Gastrocnemius medialis (tissue), 4 donors: ENCODE measurements around the gene ATP2C2. TPM values are rescaled to one million over a fixed set of nuclear protein-coding genes. Genes with fewer than 3 reads are reported as not detected.

Source experiments
- ATAC-seq, 2 donors: fragments of 150-250 bp; one replicate each; pipeline ENCODE4 v1.9.1; 2016
- DNase-seq, 2 donors: peaks; one replicate each; pipeline ENCODE4 v3.0.0-alpha.2; 2019
- H3K27ac ChIP-seq, 4 donors: fragments of 200-600 bp; sonication (generic); 1 replicate in 1 of 4; 2 replicates in 3 of 4; pipeline ENCODE4 v1.5.1; 2016 to 2018; ENCODE audit warnings: mild to moderate bottlenecking in 2 of 4, moderate library complexity in 1 of 4
- H3K27me3 ChIP-seq, 3 donors: fragments of 200-600 bp; sonication (generic) in 2 of 3; 1 replicate in 1 of 3; 2 replicates in 2 of 3; pipeline versions ENCODE4 v1.5.1 to v1.6.0; 2016 to 2019; ENCODE audit warnings: mild to moderate bottlenecking in 1 of 3, moderate library complexity in 1 of 3
- H3K36me3 ChIP-seq, 2 donors: fragments of 200-600 bp; sonication (generic) in 1 of 2; one replicate each; pipeline ENCODE4 v1.5.1; 2017 to 2018
- H3K4me1 ChIP-seq, 2 donors: fragments of 200-600 bp; sonication (generic) in 1 of 2; one replicate each; pipeline ENCODE4 v1.5.1; 2016 to 2017; ENCODE audit warnings: mild to moderate bottlenecking in 2 of 2
- H3K4me3 ChIP-seq, 4 donors: fragments of 200-600 bp; sonication (generic) in 3 of 4; 1 replicate in 1 of 4; 2 replicates in 3 of 4; pipeline ENCODE4 v1.5.1; 2016 to 2019; ENCODE audit warnings: mild to moderate bottlenecking in 2 of 4
- H3K9me3 ChIP-seq, 3 donors: fragments of 200-600 bp; sonication (generic) in 2 of 3; 1 replicate in 1 of 3; 2 replicates in 2 of 3; pipeline ENCODE4 v1.5.1; 2016 to 2019
- CTCF ChIP-seq, 5 experiments: fragments of 450-650 bp in 3 of 5; fragments of 200-600 bp in 2 of 5; sonication (generic) in 2 of 5; IDR thresholded peaks in 4 of 5; conservative IDR thresholded peaks in 1 of 5; 1 replicate in 4 of 5; 2 replicates in 1 of 5; pipeline ENCODE4 v1.5.1; 2016 to 2019; ENCODE audit warnings: antibody characterized with exemption in 5 of 5, mild to moderate bottlenecking in 3 of 5, moderate library complexity in 3 of 5
- POLR2A ChIP-seq, 2 donors: fragments of 450-650 bp; IDR thresholded peaks; one replicate each; pipeline ENCODE4 v1.6.1; 2017; ENCODE audit warnings: antibody characterized with exemption in 2 of 2, mild to moderate bottlenecking in 2 of 2, moderate library complexity in 2 of 2
- in situ Hi-C, 4 donors: fragments of 200-750 bp; cut with MboI; loops; one replicate each; pipeline versions ENCODE4 v1.15.0 to v1.8.0; 2017; ENCODE audit warnings: low sequenced_read_pairs in 4 of 4
- intact Hi-C: fragments of 100-400 bp; cut with DNase I; formaldehyde crosslinking; loops from one replicate; pipeline ENCODE4 v1.15.1; 2023; ENCODE audit warnings: low total_unique reads
- total RNA-seq, 4 donors: library from RNA; depleted of rRNA; stranded (reverse); fragments of >200 nt; gene quantifications; one replicate each; pipeline versions ENCODE4 v1.1.0 to v1.2.3, GENCODE V29; 2016

The ATP2C2 gene
- total RNA-seq, 4 donors from 2014 or later = 0.44 TPM; not detected in 3

- Histone ChIP-seq H3K27me3 (no peaks in the 10 kb centered on the region), H3K4me3 (no peak overlapping the region), H3K36me3 (peaks cover 0 to 21% of the 10 kb centered on the region in 2 donors), H3K27ac (no peak overlapping the region), H3K4me1 (no peaks in the 10 kb centered on the region), H3K9me3 (no peaks in the 10 kb centered on the region)
- intact Hi-C loops (no loop called here), in situ Hi-C loops (loop anchor here in 2 of 4 donors (25.0 kb wide), 2 partner anchors 199 to 524 kb away; partner anchors contain the start of genes NECAB2 (in 2 of the 2), OSGIN1 (in 2 of the 2) and WFDC1 (in 2 of the 2))
- ATAC-seq = no peak
- TF ChIP-seq CTCF (IDR thresholded peaks at IDR 0.05 in 4 of 5, conservative IDR thresholded peaks at IDR 0.05 in 1 of 5) (no peak), POLR2A (IDR thresholded peaks at IDR 0.05) (no peak)
- DNase-seq = no peak
These were observed 118.4 kb downstream of the ATP2C2 start for GRCh38 chr16:84486551-84487235.

- ATAC-seq = no peak
- H3K36me3 ChIP-seq = peaks cover 0 to 21% of the 10 kb centered on the region in 2 donors
- no peak overlapping the region for H3K27ac ChIP-seq
- TF ChIP-seq CTCF (IDR thresholded peaks at IDR 0.05 in 4 of 5, conservative IDR thresholded peaks at IDR 0.05 in 1 of 5) (no peak), POLR2A (IDR thresholded peaks at IDR 0.05) (no peak)
- no peaks in the 10 kb centered on the region for H3K27me3 ChIP-seq
- H3K4me3 ChIP-seq = no peak overlapping the region
- no peak for DNase-seq
- no peaks in the 10 kb centered on the region for H3K9me3 ChIP-seq
- no peaks in the 10 kb centered on the region for H3K4me1 ChIP-seq
- intact Hi-C loops (no loop called here), in situ Hi-C loops (loop anchor here in 2 of 4 donors (25.0 kb wide), 2 partner anchors 200 to 525 kb away; partner anchors contain the start of genes NECAB2 (in 2 of the 2), OSGIN1 (in 2 of the 2) and WFDC1 (in 2 of the 2))
These were observed 119.0 kb downstream of the ATP2C2 start for GRCh38 chr16:84487358-84487757.

GRCh38 chr16:84489131-84489530 is 120.8 kb downstream of the ATP2C2 start:
- no peak for DNase-seq
- H3K27me3 ChIP-seq = no peaks in the 10 kb centered on the region
- no peak for TF ChIP-seq CTCF (IDR thresholded peaks at IDR 0.05 in 4 of 5, conservative IDR thresholded peaks at IDR 0.05 in 1 of 5)
- no peak for TF ChIP-seq POLR2A (IDR thresholded peaks at IDR 0.05)
- H3K4me3 ChIP-seq = no peak overlapping the region
- no peak overlapping the region for H3K27ac ChIP-seq
- in situ Hi-C loops (loop anchor here in 2 of 4 donors (25.0 kb wide), 2 partner anchors 202 to 527 kb away; partner anchors contain the start of genes NECAB2 (in 2 of the 2), OSGIN1 (in 2 of the 2) and WFDC1 (in 2 of the 2)), intact Hi-C loops (no loop called here)
- no peak for ATAC-seq
- no peaks in the 10 kb centered on the region for H3K4me1 ChIP-seq
- peaks cover 0 to 32% of the 10 kb centered on the region in 2 donors for H3K36me3 ChIP-seq
- no peaks in the 10 kb centered on the region for H3K9me3 ChIP-seq

- Histone ChIP-seq H3K36me3 (peaks cover 0 to 48% of the 10 kb centered on the region in 2 donors), H3K27ac (no peak overlapping the region), H3K4me3 (no peak overlapping the region), H3K4me1 (no peaks in the 10 kb centered on the region), H3K9me3 (no peaks in the 10 kb centered on the region), H3K27me3 (no peaks in the 10 kb centered on the region)
- no peak for DNase-seq
- TF ChIP-seq CTCF (IDR thresholded peaks at IDR 0.05 in 4 of 5, conservative IDR thresholded peaks at IDR 0.05 in 1 of 5) = no peak
- TF ChIP-seq POLR2A (IDR thresholded peaks at IDR 0.05) = no peak
- intact Hi-C loops (no loop called here), in situ Hi-C loops (loop anchor here in 2 of 4 donors (25.0 kb wide), 2 partner anchors 208 to 533 kb away; partner anchors contain the start of genes NECAB2 (in 2 of the 2), OSGIN1 (in 2 of the 2) and WFDC1 (in 2 of the 2))
- ATAC-seq = no peak
These were observed 127.2 kb downstream of the ATP2C2 start for GRCh38 chr16:84495506-84495905.
